HG02759 (cell line): ENCODE results near the gene MAU2.

Experiments
- ATAC-seq: cut with Tn5 transposase; IDR thresholded peaks from one replicate; pipeline ENCODE4 v1.9.1; 2021; ENCODE audit warnings: mild to moderate bottlenecking, moderate library complexity; ENCODE audit not compliant: unreplicated experiment

Gene MAU2

DNA sequence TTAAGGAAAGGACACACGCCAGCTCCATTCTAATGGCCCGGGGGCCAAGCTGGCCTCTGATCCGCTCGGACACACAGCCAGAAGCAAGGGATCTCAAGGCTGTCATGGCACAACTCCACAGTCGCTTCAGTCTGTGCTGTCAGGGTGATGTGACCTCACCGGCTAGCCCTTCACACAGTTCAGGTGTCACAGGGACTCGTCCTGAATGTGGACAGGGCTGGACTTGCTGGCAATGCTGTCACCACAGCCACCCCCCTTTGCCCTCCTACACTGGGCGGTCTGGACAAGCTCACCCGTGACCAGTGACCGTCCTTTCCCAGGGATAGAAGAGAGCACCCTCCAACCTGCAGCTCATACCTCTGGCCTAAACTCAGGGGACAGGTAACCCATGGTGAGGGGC lies 15.6 kb upstream of the MAU2 start:
- ATAC-seq = no peak

DNA sequence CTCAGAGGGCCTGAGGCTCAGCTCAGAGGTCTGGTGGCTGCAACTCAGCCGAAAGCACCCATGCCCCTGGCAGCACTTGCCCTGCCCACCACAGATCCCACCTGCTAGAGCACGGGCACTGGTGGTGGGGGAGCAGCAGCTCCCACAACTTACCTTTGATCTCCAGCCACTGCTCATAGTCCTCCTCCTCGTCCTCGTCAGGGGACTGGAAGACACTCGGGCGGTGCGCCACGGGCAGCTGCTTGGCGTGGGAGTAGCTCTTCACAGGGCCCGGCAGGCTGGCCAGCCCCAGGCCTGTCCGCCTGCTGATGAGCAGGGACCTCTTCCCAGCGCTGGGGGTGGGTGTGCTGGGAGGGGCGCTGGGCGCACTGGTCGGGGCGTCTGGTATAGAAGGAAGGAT lies 14.9 kb upstream of the MAU2 start:
- ATAC-seq = no peak

DNA sequence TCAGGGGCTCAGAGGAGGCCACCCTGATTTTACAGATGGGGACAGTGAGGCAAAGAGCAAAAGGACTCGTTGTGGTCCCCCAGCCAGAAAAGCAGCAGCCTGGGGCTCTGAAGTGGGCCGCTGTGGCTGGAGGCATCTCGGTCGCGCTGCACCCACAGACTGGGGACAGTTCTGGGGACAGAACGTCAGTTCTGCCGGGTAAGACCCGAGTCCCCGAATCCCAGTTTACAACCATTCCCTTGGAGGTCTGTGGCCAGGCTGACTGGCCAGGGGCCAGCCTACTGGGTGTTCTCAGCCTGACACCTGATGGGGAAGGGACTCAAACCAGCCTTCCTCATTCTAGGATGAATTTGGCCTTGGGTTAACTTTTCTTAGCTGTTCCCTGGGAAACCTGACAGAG lies 14.4 kb upstream of the MAU2 start:
- ATAC-seq = no peak

DNA sequence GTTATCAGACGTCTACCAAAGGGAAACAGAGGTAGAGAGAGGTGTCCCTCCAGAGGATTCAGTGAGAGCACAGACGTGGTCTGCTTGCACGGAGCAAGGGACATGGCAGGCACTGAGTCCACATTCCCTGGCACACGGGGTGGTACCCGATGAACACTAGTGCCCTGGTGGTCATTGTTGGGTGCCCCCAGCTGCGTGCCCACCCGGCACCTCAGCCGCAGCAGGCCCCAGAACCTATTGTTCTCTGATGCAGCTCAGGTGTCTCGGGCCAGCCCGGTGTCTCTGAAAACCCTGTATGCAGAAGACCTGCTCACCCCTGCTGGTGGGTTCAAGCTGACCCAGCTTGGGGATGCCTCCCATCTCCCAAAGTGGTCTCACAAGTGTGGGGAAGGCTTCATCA lies 12.3 kb upstream of the MAU2 start:
- no peak for ATAC-seq

DNA sequence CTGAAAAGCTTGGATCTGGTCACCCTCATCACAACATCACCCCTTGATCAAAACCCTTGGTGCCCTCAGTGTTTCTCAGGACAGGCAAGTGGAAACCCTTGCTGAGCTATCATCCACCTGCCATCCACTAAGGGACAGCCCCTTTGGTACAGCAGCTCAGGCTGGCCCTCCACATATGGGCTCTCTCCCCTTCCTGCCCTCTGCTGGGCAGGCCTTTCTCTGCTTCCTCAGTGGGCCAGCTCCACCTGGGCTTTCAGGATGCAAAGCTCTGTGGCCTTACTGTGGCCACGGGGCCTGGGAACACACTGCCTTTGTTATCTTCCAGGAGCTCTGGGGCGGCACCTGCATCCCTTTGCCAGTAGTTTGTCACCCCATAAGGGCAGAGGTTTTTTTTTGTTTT lies 5.2 kb upstream of the MAU2 start:
- no peak for ATAC-seq

DNA sequence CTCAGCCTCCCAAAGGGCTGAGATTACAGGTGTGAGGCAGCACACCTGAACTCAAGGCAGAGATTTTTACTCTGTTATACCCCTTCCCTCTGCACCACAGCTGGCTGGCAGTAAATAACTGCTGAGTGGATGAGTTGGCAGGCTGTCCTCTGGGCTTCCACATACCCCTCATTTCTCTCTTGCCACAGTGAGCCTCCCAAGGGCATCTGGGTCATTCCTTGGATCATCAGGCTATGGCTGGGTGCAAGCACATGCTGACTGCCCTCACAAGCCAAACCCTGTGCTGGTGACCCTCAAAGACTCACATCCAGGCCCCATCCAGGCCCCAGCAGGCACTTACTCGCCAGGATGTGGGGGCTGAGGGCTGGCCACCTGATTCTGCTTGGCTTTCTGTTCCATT lies 4.5 kb upstream of the MAU2 start:
- ATAC-seq = no peak

DNA sequence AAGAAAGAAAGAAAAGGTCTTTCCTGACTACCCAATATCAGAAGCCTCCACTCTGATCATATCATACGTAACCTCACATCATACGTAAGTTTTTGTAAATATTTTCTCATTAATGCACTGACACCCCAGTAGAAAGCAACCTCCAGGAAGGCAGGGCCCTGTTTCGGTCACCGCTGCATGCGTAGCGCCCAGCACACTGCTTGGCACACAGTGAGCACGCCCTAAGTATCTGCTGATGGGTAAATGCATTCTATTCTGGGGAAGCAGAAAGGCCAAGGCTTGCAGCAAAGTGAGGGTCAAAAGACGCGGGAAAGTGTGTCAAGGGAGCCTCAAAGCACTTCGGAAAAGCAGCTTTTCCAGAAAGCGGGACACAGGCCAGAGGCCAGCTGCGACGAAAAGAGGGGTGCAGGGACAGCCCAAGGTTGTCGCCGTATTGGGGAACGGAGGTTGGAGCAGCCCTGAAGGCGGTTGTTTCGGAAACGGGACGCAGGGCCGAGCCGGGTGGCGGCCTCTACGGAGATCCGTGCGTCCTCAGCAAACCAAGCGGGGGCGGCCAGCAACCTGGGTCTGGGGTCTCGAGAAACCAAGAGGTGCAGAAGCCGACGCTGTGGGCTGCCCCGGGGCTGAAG lies 783 bp upstream of the MAU2 start:
- peak; percentile 14 for ATAC-seq

DNA sequence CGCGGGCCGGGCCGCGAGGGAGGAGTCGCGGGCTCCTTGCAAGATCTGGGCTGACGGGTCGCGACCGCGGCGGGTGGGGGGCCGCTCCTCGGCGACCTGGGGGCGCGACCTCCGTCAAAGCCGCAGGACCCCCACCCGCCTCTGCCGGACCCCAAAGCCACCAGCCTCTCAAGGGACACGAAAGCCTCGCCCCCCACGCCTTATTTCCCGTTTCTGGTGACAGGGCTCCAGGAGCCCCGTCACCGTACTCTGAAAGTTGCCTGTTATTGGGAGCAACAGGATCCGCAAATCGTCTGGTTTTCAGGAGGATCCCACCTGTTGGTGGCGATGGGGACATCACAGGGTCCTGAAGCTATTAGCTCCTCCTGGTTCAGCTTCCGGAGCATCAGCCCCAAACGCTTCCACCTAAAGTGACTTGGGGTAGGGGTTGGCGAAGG lies 530 bp downstream of the MAU2 start:
- ATAC-seq = no peak

DNA sequence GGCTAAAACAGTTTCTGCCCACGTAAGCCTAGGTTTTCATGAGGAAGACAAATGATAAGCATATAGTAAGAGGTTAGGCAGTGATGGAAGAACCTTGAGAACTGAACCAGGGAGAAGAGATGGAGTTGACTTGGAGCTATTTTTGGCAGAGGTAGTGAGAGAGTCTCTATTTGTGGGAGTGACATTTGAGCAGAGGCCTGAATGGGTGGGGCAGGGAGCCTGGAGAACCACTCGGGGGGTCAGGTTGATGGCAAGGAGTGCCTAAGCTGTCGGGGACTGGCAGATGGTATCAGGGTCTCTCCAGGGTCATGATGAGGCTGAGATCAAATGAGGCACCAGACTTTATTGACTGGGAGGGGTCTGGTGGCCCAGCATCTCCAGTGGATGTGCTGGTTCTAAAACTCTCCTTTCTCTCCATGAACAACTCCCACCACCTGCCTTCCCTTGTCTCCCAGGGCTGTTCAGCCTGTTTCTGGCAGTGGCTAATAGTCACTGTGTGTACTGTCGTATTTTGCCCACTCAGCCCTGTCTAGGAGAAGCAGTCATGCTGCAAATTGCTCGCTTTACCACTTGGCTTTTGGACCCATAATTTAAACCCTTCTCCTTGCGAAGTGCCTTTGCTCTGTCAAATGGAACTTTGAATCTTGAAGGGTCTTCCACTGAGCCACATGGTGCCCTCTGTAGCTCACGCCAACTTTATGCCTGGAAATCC lies 3.6 kb downstream of the MAU2 start:
- no peak for ATAC-seq

DNA sequence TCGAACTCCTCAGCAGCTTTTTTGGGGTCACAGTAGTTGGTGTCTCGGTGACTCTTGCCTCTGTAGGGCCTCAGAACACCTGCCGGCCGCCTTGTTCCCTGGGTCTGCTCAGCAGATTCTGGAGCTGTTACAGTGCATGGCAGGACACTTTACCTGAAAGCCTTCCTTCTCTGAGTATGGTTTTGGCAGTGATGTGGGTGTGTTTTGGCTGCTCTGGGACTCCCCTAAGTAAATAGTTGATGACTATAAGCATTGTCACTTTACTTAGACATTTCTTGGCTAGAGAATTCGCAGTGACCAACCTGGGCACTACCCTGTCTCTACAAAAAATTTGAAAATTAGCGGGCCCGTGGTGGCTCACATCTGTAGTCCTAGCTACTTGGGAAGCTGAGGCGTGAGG lies 7.0 kb downstream of the MAU2 start:
- ATAC-seq = no peak

DNA sequence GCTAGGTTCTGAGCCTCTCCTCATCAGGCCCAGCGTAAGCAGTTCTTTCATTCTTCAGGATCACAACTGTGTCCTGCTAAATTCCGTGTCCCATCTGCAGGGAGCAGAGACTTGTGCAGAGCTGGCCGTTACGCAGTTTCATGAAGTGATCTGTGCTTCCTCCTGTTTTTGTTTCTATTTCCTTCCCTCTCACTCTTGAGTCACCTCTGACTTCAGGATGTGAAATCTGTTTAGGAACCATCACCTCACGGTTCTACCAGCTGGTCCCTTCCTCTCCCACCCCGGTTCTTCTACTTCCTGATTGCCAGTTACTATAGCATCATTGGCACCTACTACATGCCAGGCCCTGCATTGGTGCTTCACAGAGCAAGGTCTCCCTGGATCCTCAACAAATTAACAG lies 8.5 kb downstream of the MAU2 start:
- ATAC-seq = no peak

DNA sequence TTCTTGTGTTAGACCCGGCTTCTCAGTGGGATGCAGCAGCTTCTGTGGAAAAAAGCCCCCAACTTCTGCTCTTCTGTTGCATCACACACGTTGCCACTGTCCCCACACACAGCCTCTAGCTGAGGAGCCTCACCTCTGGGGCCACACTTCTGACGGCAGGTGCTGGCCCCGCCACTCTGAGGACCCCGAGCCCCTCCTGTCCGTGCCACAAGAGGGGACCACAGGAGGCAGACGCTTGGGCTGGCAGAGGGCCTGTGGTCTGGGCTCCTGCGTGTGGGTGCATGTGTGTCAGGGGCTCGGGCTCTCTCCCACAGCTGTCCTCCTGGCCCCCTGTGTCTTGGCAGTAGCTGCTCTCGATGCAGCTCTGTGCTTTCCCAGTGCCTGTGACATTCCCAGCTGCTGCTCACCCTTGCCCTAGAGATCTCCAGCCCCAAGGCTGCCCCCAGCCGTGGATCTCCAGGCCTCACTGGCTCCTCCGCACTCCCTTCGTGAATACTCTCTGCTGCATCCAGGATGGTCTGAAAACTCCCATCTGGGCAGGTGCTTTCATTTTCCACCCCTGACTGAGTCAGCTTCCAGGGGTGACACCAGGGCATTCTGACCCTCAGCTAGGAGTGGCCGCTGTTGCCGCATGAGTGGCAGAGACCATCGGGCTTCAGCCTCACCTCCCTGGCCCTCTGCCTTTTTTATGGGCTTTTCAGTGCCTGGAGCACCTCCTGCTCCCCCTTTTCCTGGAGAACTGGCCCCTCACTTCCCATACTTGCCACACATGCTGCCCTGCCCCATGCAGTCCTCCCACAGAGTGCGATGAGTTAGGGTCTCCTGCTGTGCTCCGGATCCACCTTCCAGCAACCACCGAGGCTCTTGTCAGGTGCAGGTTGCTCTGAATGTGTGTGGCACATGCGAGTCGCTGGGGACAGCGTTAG lies 13.7 kb downstream of the MAU2 start:
- no peak for ATAC-seq

DNA sequence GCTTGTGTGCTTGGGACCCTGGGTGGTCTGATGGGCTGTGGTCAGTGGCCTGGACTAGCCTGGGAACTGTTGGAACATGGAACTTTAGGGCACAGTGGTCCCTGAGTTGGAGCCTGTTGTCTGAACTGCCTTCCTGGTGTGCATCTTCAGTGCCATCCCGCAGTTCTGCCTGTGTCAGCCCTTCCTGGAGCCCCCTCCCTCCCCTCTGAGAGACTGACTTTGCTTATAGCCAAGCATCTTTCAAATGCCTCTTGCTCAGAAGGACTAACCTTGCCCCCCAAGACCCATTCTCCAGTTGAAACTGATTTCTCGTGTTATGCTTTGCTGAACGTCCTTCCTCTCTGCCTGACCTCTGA lies 14.3 kb downstream of the MAU2 start:
- ATAC-seq = no peak

DNA sequence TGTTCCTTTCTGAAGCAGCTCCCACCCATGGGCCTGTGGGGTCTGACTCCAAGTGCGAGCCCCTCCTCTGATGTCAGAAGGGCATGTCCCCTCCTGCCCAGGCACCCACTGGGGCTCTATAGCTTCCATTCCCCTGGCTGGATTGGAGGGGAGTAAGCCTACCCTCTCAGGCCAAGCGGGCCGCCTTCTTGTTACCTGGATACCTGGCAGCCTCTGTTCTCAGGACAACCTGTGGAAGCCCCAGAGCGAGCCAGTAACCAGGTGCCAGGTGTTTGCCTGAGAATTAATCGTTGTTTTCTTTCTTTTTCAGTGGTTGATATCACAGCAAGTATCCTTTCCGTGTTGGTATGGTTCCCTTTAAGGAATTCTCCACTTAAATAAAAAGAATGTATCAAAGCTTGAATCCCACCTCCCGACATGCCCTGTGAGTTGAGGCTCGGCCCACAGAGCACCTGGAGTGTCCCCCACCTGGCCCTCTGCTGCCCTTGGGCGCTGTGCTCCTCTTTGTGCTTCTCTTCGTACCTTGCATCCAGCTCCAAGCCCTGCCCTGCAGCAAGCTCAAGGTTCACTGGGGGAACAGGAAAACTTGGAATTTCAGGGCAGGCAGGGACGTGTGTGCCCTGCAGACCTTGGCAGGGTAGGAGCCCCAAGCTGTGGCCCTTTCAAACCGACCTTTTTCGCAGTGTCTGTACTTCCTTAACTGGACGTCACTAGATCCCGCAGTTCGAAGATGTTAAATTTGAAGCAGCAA lies 15.0 kb downstream of the MAU2 start:
- no peak for ATAC-seq

DNA sequence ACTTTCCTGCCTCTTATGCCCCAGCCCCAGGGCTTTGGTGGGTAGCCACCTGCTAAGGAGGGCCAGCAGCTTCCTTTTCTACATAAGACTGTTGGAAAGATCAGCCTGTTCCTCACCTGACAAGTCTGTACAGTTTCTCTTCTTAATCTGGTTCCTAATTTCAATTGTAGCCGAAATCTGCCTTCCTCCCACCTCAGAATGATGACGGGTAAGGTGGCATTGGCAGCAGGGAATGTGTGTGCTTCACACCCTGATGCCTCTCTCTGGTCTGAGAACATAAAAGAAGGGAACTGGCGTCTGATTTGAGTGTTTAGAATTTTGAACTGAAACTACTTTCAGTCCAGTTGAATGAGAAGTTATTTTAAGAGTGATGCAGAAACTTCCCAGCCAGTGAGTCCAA lies 16.0 kb downstream of the MAU2 start:
- no peak for ATAC-seq

DNA sequence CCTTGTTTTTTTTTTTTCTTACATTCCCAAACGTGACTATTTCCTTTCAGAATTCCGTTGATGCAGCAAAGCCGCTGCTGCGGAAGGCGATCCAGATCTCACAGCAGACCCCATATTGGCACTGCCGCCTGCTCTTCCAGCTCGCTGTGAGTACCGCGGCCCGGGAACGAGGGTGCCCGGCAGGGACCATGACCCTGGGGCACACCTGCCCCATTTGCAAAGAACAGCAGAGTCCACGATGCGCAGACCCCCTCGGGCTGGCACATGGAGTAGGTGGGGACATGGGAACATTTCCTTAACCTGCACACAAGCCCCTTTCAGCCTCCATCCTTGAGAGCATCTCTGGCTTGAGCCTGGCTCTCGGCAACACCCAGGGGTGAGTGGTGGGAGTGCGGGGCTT lies 16.5 kb downstream of the MAU2 start:
- ATAC-seq = no peak

DNA sequence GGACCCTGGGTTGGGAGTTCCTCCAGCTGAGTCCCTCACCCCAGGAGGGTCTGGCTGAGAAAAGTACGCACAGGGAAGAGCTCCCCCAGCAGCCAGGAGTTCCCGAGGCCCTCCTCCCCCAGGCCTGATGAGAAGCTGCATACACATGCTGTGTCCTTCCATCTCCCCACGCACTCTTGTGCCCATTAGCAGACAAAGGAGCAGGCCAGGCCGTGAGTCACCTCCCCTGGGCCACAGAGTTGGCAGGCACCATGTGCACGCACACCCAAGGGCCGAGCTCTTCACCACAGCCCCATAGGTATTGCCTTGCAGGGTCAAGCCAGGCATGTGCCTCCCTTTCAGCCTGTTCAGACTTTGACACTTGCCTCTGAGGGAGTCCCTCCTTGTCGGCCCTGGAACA lies 17.5 kb downstream of the MAU2 start:
- ATAC-seq = no peak

DNA sequence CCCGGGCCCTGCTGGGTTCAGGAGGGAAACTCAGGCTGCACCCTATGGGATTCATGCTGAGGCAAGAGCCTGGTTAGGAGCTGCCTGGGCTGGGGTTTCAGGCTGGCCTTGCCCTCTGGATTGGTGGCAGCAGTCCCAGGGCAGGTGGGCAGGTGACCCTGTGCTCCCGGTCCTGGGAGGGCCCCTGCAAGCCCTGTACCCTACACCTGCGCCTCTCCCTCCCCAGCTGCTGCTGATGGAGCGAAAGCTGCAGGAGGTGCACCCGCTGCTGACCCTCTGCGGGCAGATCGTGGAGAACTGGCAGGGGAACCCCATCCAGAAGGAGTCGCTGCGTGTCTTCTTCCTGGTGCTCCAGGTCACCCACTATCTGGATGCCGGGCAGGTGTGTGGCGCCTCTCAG lies 20.4 kb downstream of the MAU2 start:
- ATAC-seq = no peak

DNA sequence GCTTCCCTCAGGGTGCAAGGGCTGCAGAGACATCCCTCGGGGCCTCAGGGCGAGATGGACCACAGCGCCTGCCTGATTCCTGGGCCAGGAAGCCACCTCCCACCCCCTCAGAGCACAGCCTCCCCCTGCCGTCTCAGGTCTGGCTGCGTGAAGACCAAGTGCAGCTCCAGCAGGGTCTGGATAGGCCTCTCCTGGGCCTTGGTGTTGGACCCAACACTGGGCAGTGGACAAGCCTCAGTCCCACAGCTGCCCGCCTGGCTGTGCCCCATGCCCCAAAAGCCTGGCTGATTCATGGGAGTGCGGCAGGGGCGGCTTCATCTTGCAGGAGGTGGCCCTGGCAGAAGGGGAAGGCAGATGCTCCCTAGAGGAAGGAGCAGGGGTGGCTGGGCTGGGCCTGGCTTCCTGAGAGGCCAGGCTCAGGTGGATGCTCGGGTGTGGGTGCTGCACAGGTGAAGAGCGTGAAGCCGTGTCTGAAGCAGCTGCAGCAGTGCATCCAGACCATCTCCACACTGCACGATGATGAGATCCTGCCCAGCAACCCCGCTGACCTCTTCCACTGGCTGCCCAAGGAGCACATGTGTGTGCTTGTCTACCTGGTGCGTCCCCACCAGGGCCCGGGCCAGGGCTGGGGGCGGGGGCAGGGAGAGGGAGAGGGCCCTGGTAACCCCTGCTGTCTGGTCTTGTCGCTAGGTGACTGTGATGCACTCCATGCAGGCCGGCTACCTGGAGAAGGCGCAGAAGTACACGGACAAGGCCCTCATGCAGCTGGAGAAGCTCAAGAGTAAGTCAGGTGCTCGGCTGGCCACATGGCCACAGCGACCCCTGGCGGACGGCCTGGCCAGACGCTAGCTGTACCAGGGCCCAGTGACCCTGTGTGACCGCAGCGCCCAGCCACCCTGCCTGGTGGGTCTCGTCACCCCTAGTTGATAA lies 21.7 kb downstream of the MAU2 start:
- ATAC-seq = no peak

DNA sequence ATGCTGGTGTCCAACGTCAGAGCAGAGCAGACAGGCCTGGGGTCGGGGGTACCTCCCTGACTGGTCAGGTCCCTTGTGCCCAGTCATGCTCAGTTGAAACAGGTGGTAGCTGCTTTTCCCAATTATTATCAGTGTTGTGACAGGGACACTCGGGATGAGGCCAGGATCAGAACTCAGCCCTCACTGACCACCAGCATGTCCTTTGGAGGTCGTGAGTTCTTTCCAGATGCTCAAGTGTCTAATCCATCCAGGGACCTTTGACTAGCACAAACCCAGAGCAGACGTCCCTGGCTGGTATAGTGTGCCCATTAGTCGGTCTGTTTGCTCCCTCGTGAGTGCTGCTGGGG lies 22.4 kb downstream of the MAU2 start:
- no peak for ATAC-seq
